HG03460 (cell line): ENCODE data around the gene CRTC3.
"Not testable (repeated sequence)": the region's sequence is repeated elsewhere in the genome, so short reads cannot be mapped to it uniquely, and the experiment has no call there.

Experiments
- ATAC-seq: cut with Tn5 transposase; IDR thresholded peaks from one replicate; pipeline ENCODE4 v1.9.1; 2021; ENCODE audit not compliant: unreplicated experiment

CRTC3 gene

GRCh38 chr15:90520365-90520764 is 9.4 kb upstream of the CRTC3 start:
- ATAC-seq = no peak

GRCh38 chr15:90523373-90523772 is 6.3 kb upstream of the CRTC3 start:
- no peak for ATAC-seq

GRCh38 chr15:90524018-90524803 is 5.5 kb upstream of the CRTC3 start:
- not testable (repeated sequence) for ATAC-seq

GRCh38 chr15:90529011-90529370 is 732 bp upstream of the CRTC3 start:
- no peak for ATAC-seq

- peak; percentile 41 for ATAC-seq
Observed at GRCh38 chr15:90530250-90531051, 728 bp downstream of the CRTC3 start.

GRCh38 chr15:90531147-90531546 is 1.4 kb downstream of the CRTC3 start:
- no peak for ATAC-seq

- ATAC-seq = no peak
Observed at GRCh38 chr15:90535254-90535653, 5.5 kb downstream of the CRTC3 start.

- no peak for ATAC-seq
Observed at GRCh38 chr15:90539789-90540188, 10.1 kb downstream of the CRTC3 start.

GRCh38 chr15:90540768-90541167 is 11.0 kb downstream of the CRTC3 start:
- ATAC-seq = no peak

- no peak for ATAC-seq
Observed at GRCh38 chr15:90545095-90545494, 15.4 kb downstream of the CRTC3 start.

GRCh38 chr15:90547540-90547939 is 17.8 kb downstream of the CRTC3 start:
- ATAC-seq = no peak

- ATAC-seq = peak; percentile 66
Observed at GRCh38 chr15:90550919-90551318, 21.2 kb downstream of the CRTC3 start.

GRCh38 chr15:90552162-90552928 is 22.6 kb downstream of the CRTC3 start:
- ATAC-seq = no peak

- ATAC-seq = no peak
Observed at GRCh38 chr15:90552929-90553211, 23.1 kb downstream of the CRTC3 start.

- no peak for ATAC-seq
Observed at GRCh38 chr15:90553248-90553745, 23.6 kb downstream of the CRTC3 start.

GRCh38 chr15:90557186-90558084 is 27.7 kb downstream of the CRTC3 start:
- no peak for ATAC-seq

GRCh38 chr15:90558171-90558573 is 28.4 kb downstream of the CRTC3 start:
- no peak for ATAC-seq

GRCh38 chr15:90559119-90559518 is 29.4 kb downstream of the CRTC3 start:
- ATAC-seq = no peak

GRCh38 chr15:90560229-90560776 is 30.6 kb downstream of the CRTC3 start:
- ATAC-seq = no peak
